GM21526 (cell line): ENCODE data around the gene NRXN3.

ENCODE experiments used
- ATAC-seq: cut with Tn5 transposase; IDR thresholded peaks from one replicate; pipeline ENCODE4 v1.9.1; 2021; ENCODE audit warnings: moderate library complexity; ENCODE audit not compliant: unreplicated experiment, low FRiP score

The NRXN3 gene

DNA sequence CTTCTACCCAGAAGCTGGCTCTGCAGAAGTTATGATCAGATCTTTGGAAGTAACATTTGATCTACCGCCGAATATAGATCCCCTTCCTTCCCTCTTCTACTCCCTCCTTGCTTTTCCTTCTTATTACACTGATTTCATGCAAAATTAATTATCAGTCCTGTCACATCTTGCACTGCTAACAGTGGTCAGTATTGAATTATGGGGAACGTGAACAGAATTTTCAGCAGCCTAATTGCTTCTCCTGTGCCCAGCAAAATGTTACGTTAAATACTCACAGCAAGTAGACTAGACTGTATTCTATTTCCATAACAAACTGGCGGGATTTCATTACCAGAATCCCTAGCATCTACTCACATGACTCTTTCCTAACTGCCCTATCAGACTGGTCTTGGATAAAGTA is 1444.3 kb downstream of the NRXN3 start:
- ATAC-seq, result no peak

DNA sequence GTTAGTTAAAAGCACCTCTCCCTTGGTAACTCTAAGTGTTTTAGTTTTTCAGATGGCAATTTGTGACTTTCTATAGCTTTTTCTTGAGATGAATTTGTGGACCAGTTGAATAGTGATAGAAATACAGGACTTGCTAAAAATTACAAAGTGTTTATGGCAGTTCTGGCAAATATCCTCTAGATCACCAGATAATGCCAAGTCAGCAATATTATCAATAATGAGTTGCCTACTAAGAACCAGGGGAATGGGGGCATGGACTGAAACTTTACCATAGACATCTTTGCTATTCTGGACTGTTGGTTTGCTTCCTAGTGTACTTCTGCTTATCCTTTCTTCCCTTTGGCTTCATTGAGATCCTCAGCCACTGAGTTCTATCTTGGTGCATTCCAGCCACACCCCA is 1456.9 kb downstream of the NRXN3 start:
- no peak for ATAC-seq

DNA sequence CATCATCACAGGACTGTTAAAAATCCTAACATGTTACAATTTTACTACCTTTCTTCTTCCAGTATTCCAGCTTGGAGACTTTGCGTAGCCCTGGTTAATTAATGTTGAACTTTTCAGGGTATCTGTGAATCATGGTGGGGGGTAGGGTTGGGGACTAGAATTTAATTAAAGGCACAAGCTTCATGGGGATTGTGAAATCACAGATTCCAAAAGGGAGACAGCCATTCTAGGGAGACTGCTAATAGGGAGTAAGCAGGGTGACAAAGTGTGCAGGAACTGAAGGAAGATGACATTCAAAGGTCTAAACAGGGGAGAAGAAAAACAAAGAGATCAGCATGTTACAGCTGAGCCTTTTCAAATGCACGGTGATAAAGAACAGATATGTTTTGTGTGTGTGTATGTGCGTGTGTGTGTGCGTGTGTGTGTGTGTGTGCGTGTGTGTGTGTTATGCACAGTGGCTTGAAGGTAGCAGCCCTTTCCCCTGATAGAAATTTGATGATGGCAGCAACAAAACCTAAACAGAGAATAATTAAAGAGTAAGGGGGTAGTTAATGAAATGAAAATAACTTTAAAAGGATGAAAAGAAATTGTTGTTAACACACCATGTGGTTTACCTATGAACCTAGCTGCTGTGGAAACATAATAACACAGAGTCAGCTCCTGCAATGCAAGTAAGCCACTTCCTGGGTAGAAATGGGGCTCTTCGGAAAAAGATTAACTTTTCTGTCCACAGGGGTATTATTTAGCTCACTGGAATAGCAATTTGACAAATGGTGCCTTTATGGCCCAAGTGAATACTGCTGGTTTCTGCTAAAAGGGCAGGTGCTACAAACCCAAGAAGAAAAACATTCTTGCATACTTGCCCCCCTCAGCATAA is 1459.5 kb downstream of the NRXN3 start:
- ATAC-seq, result no peak

DNA sequence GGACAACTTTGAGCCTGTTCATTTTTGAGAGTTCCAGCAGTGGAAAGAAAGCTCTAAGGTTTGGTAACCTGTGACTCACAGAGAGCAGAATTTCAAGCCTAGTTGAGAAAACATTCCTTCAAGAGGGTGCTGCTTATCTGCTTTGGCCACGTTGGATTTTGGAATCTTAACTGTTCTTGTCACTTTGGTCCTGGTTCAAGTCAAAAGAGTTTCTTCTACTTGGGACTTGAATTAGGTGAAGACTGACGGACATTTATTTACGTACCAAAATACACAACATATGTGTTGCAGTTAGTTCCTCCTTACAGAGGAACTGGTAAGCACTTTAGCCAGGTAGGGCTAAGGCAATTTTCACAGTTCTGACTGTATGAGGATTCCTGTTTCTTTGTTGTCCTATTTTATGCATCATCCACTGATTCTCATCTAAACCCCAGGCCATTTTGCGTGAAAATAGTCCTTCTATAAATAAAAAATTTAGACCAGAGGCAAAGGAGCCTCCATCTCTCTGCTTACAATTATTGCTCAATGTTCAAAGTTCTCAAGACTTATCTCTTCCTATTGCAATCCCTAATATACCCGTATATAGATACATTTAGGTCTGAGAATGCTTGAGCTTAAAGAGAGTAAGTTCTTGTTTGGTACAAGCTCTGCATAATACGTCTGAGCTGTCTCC is 1460.3 kb downstream of the NRXN3 start:
- ATAC-seq, result no peak

DNA sequence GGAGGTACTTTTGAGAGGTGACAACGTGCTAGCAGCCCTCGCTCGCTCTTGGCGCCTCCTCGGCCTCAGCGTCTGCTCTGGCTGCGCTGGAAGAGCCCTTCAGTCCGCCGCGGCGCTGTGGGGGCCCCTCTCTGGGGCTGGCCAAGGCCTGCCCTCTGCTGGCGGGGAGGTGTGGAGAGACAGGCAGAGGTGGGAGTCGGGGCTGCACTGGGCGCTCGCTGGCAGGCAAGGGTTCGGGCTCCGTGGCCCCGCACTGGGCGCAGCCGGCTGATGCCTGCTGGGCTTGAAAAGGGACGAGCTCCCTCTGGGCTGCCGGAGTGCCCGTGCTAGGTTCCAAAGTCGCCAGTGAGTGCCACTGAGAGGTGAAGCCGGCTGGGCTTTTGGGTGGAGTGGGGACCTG is 1461.1 kb downstream of the NRXN3 start:
- ATAC-seq, result no peak

DNA sequence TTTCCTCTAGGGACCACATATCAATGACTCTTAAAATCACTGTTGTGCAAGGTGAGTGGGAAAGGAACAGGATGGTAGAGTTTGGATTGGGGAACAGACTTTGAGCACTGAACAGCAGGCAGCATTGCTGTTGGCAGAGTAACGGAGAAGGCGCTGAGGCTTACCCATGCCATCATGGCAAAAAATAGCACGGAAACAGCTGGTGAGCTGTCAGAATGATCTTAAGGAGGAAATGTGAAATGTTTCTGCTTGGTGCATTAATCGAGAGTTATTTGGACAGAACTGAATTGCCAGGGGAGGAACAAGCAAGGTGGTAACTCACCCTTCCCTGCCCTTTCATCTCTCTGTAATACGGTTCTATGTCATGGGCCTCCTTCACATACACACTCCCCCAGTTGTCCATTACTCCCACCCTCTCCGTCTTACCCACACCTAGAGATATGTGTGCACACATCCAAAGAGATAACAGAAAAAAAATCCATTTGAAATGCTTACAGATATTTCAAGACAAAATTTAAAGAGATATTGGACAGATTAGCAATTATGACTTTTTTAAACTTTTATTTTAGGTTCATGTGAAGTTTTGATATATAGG is 1468.6 kb downstream of the NRXN3 start:
- no peak for ATAC-seq

DNA sequence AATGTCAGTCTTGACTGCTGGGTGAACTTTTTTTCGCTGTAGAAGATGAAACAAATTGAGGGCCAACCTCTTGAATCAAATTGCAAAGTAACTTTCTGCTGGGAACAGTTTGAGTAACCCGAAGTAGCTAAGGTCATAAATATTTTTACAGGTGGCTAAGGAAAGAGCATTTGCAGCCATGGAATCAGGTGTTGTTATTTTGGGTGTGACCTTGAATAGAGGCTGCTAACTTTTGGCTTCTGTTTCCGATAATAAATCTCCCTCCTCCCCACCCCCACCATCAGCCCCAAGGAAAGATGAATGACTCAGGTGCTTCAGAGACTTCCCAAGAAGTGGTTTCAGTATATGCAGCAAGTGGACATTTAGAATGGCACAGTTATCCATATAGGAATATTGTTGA is 1469.4 kb downstream of the NRXN3 start:
- ATAC-seq, result no peak

DNA sequence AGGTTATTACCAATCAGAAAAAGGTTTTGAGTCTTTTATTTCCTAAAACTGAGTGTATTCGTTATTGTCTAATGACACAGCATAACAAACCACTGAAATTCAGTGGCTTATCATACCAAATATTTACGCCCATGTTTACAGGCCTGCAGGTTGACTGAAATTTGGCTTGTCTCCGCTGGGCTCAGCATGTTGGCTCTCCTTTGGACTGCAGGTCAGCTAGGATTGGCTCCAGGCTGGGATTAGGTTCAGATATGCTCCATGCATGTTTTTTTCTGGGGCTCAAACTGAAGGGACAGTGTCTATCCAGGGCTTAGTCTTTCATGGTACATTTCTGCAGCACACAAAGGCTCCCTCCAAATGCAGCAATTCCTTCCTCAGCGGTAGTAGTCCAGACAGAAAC is 1471.2 kb downstream of the NRXN3 start:
- no peak for ATAC-seq

DNA sequence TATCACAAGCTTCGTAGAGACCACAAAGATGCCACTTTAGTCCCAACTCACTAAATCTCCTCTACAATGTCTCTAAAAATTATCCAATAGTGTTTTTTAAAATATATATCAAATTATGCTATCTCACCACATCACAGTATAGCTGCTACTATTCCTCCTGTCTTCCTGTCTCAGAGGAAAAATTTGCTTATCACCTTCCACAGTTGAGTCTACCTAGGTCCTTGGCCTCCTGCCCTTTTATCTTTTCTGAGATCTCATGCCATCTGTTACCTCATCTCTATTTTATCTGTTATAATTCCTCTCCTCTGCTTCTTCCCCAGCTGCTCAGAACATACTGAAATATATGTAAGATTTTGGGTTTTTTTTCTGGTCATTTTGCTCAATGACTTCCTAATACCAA is 1473.0 kb downstream of the NRXN3 start:
- no peak for ATAC-seq

DNA sequence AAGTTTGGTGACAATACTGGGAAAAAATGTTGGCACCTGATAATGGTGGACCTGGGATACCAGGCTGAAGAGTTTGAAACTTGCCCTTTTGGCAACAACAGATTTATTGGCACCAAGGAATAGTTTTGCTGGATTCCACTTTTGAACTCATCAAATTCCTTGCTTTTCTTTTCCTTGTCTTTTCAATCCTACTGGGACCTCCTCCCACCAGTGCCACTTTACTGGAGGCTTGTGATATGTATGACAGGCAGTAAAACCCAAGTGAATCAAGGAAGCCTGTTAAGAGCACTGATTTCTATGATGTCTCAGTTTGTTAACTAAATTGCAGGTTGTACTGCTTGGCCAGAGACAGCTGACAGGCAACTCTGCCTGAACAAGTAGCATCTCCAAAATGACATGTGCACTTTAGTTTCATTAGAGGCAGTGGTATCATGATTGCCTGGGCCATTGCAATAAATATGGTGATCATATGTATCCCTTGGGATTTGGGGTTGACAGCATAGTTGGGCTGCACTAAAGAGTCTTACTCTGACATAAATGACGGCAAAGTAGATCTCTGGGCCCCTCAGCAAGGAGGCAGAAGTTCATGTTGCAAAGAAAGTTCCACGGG is 1475.7 kb downstream of the NRXN3 start:
- no peak for ATAC-seq

DNA sequence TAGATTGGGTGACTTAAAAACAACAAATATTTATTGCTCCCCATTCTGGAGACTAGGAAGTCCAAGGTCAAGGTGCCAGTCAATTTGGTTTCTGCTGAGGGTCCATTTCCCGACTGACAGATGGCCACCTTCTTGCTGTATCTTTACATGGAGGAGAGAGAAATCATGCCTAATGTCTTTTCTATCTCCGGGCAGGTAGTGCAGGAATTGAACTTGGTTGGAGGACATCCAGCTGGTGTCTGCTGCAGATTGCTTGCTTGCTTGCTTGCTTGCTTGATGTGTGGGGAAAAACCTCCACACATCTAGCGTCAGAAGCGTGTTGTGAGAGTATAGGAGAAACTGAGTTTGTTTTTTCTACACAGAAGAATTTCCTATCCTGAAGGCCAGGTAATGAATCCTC is 1479.7 kb downstream of the NRXN3 start:
- ATAC-seq, result no peak

DNA sequence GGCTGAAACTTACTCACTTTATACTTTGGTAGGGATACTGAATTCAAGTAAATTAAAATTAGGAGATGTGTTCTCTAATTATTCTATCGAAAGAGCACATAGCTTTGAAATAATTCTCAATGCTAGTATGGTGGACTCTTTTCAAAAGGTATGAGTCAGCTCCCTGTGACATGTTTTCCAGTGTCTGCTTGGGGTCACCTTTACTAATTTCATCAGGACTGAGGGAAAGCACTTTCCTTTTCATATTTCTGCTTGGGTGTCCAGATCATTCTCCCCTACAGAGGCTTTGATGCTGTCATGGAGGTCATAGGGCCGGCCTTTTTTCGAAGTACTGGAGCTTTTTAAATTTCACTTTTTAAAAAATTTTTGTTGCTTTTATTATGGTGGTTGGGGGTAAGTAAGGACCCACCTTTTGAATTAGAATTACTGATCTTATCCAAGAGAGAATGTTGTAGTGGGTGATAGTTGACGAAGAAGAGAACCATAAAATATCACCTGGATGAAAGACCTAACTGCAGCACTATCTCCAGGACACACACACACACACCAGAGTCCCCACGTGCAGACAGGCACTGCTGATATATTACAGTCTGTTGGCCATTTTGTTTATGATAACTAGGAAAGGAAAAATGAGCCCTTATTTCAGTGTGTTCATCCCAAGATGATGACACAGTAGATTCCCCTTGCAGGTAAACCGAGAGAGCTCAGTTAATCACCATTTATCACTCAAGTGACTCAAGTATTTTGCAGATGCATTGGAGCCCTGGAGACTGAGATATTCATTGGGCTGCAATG is 1482.5 kb downstream of the NRXN3 start:
- ATAC-seq, result no peak

DNA sequence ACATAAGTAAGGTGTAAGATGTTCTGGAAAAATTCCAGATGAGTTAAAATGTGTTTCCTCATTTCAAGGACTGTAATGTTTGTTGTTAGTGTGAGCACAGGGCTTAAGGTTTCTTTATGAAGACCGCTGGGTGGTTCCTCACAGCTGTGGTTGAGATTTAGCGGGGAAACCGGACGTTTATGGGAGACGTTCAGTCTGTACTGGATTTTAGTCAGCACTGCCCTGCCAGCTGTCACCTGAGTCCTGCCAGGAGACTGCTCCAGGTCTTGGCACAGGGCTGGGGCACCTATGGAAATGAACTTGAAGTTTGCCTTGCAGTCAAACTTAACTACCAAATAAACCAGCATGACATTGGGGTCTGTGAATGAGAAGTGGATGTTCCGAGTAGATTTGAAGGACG is 1485.9 kb downstream of the NRXN3 start:
- no peak for ATAC-seq

DNA sequence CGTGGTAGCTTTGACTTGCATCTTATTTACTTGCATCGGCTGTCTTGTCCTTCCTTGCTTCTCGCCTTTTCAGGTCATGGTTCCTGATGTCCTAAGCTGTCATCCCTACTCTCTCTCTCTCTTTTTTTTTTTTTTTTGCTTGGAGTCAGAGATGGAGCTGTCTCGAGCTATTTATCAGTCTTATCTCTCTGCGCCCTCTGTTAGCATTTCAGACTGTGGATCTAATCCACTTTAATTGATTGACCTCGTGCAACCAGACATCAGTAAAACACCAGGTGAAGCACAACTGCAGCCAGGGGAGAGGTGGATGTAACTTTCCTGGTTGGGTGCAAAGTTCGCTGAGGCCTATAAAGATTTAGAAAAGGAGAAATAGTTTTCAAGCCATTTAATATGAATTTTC is 1486.3 kb downstream of the NRXN3 start:
- no peak for ATAC-seq

DNA sequence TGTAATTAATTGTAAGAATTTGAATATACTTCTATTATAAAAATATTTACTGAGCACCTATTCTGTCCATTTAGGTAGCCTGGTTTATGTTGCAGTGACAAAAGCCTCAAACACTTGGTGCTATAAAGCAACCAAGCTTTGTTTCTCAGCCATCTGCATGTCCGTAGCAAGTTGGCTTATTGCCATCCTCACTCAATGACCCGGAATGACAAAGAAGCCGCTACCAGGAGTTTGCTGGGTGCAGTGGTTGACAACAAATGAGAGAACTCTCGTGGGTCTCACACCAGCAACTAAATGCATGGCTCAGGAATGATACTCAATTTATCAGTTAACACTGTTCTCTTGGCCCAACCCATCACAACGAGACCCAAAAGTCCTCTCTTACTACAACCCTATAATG is 1488.0 kb downstream of the NRXN3 start:
- ATAC-seq, result no peak

DNA sequence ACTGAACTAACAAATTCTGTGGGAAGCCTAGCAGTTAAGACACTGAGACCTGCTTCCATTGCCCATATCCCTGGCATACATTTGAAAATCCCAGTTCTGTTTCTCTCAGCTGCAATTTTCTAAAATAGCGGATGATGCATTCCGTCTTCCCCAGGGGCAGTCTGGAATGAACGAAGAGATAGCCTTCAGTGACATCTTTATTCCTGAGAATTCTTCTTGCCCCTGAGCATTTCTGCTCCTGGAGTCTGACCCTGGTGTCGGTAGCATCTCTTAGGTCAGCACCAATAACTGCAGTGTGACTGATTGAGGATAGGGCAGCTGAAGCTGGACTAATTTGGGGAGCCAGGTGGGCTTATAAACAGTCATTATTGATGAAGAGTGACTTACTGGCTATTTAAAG is 1488.6 kb downstream of the NRXN3 start:
- ATAC-seq, result no peak

DNA sequence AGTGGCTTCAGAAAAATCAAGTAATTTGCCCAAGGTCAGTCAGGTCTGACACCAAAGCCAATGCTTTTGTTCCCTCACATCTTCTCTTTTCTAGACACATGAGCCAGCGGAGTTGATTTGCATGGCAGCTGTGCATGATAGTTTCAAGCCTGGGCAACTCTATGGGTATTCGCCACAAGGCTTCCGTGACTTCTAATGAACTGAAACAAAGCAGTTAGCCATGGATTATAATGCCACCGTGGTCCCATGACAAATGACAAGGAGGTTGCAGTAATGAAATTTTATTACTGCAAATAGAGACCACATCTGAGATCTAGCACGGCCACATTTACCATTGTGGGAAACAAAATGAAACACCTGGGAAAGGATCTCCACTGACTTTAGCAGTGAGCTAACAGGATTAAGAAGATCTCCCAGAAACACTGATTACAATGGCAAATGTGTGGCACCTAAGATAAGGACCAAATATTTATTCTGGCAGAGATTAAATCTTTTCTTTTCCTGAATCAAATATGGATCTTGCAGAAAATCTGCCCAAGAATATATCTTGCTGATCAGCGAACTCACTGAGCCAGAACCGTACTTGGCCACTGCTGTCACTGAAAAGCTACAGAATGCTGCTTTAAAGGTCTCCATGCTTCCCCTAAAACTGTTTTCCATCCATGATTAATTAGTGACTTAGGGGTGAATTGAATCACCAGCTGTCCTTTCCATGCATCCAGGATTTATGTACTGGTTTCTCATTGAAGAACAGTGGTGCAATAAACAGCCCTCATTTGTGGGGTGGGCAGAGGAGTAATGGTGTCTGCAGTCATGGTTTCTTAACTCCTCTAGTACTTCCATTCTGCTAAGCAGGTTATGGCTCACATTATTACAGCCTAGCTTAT is 1490.1 kb downstream of the NRXN3 start:
- no peak for ATAC-seq

DNA sequence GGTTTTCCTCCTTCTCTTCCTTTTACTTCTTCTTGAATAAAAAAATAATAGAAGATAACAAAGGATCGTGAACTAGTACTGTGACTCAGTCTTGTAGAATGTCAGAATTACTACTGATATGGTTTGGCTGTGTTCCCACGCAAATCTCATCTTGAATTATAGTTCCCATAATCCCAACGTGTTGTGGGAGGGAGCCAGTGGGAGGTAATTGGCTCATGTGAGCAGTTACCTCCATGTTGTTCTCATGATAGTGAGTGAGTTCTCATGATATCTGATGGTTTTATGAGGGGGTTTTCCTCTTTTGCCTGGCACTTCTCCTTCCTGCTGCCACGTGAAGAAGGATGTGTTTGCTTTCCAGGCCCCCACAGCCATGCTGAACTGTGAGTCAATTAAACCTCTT is 1491.6 kb downstream of the NRXN3 start:
- no peak for ATAC-seq

DNA sequence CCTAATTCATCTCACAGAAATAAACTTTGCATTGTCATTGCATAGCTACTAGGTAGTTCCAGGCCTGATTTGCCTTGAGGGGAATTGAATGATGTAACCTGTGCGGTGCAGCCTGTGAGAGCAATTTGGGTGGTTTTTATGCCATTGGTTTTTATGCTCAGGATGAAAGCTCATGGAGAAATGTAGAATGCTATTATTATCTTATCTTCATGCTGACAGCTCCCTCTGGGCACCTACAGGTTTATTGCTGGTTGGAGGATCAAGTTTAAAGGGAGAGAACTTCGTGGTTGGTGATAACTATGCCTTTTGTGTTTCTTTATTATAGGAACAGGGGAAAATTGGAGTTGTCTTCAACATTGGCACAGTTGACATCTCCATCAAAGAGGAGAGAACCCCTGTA is 1493.3 kb downstream of the NRXN3 start:
- no peak for ATAC-seq

DNA sequence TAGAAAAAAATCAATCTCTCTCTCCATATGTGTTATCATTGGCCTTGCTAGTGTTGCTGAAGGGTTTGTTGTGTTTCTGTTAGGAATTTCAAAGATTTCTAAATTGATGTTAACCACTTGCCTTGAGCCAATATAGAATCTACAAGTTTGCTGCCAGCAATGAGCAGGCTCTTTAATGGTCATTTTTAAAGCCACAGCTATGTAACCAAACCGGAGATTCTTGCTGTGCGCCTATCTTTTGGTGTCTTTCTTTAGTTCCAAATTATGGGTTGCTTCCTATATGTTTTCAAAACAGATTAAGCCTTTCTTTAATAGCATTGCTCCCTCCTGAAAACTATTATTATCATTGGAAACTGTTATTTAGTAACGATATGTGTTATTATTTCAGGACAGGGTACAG is 1495.4 kb downstream of the NRXN3 start:
- no peak for ATAC-seq
